ENCODE results near the gene CASKIN1. TPM values are rescaled to one million over a fixed set of nuclear protein-coding genes. Genes with fewer than 3 reads are reported as not detected.
A peak's percentile ranks its signal among the peaks of the same experiment; 100 is the strongest.

The CASKIN1 gene
- total RNA-seq, 1 donor from 2014 or later = 1.0 TPM

- Mint-ChIP-seq H3K4me3 (ENCODE audit: low read depth) (no peak overlapping the region), H3K27me3 (ENCODE audit: low read depth) (no peaks in the 10 kb centered on the region), H3K9me3 (no peaks in the 10 kb centered on the region), H3K4me1 (ENCODE audit: low read depth) (peaks cover 5% of the 10 kb centered on the region), H3K27ac (no peak overlapping the region), H3K36me3 (ENCODE audit: low read depth) (peaks cover 19% of the 10 kb centered on the region)
- DNase-seq (ENCODE audit: low spot score) = no peak
- intact Hi-C loops (cut with micrococcal nuclease) = no loop called here
Measured at GRCh38 chr16:2229632-2230250, 33.3 kb upstream of the CASKIN1 start.

DNA sequence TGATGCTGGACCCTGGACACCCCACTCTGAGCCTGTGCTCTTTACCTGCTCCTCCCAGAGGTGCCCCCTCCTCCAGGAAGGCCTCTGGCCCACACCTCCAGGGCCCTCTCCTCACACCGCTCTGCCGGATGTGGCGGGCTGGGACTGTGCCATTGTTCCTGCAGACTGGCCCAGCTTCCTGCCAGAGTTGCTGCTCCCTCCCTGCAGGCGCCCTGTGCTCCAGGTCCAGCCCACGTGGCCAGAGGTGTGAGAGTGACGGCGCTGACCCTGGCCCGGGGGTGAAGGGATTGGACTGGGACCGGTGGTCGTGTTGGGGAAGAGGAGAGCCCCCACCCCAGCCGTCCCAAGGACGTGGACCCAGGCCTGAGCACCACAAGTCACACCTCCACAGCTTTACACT, 32.7 kb upstream of the CASKIN1 start:
- intact Hi-C loops (cut with micrococcal nuclease) = no loop called here
- H3K27ac Mint-ChIP-seq = no peak overlapping the region
- no peaks in the 10 kb centered on the region for H3K27me3 Mint-ChIP-seq (ENCODE audit: low read depth)

DNA sequence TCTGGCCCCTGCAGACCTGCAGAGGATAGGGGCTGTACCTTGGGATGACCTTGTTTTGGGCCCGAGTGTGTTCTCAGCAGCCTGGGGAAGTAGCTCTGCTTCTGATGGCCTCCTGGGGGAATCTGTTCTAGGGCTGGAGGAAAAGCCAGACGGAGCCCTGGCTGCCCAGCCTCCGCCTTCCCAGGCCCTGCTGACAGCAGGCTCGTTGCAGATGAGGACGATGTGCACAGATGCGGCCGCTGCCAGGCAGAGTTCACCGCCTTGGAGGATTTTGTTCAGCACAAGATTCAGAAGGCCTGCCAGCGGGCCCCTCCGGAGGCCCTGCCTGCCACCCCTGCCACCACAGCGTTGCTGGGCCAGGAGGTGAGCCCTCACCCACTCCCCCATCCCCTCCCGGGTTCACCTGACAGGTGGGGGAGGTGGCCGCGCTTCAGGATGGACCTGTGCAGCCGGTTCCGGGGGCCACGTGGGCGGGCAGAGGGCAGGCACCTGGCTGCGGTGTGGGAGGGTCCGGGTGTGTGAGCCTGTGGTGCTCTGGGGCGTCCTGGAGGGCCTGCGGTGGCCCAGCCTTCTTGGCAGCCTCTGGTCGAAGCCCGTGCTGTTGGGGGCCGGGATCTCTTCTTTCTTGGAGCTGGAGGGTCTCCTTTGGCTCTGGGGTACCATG, 31.9 kb upstream of the CASKIN1 start:
- no peak overlapping the region for H3K27ac Mint-ChIP-seq
- peaks cover 8% of the 10 kb centered on the region for H3K4me1 Mint-ChIP-seq (ENCODE audit: low read depth)
- H3K9me3 Mint-ChIP-seq = no peaks in the 10 kb centered on the region
- no peak overlapping the region for H3K4me3 Mint-ChIP-seq (ENCODE audit: low read depth)
- peaks cover 17% of the 10 kb centered on the region for H3K36me3 Mint-ChIP-seq (ENCODE audit: low read depth)
- intact Hi-C loops (cut with micrococcal nuclease) = no loop called here
- DNase-seq (ENCODE audit: low spot score) = no peak
- no peaks in the 10 kb centered on the region for H3K27me3 Mint-ChIP-seq (ENCODE audit: low read depth)

More for the DNA sequence above, 32.7 kb upstream of the CASKIN1 start:
- no peak for DNase-seq (ENCODE audit: low spot score)
- H3K4me1 Mint-ChIP-seq (ENCODE audit: low read depth) = peaks cover 8% of the 10 kb centered on the region
- H3K9me3 Mint-ChIP-seq = no peaks in the 10 kb centered on the region
- peaks cover 17% of the 10 kb centered on the region for H3K36me3 Mint-ChIP-seq (ENCODE audit: low read depth)
- H3K4me3 Mint-ChIP-seq (ENCODE audit: low read depth) = no peak overlapping the region

GRCh38 chr16:2226918-2227317, 30.5 kb upstream of the CASKIN1 start:
- H3K4me1 Mint-ChIP-seq (ENCODE audit: low read depth) = peaks cover 8% of the 10 kb centered on the region
- H3K27ac Mint-ChIP-seq = no peak overlapping the region
- no peak overlapping the region for H3K4me3 Mint-ChIP-seq (ENCODE audit: low read depth)
- no peaks in the 10 kb centered on the region for H3K9me3 Mint-ChIP-seq
- peaks cover 17% of the 10 kb centered on the region for H3K36me3 Mint-ChIP-seq (ENCODE audit: low read depth)
- intact Hi-C loops (cut with micrococcal nuclease) = no loop called here
- H3K27me3 Mint-ChIP-seq (ENCODE audit: low read depth) = no peaks in the 10 kb centered on the region
- DNase-seq (ENCODE audit: low spot score) = no peak

GRCh38 chr16:2226245-2226793, 29.9 kb upstream of the CASKIN1 start:
- DNase-seq (ENCODE audit: low spot score) = no peak
- Mint-ChIP-seq H3K27ac (no peak overlapping the region), H3K9me3 (no peaks in the 10 kb centered on the region), H3K4me3 (ENCODE audit: low read depth) (peak overlapping the region; percentile 56), H3K4me1 (ENCODE audit: low read depth) (peaks cover 8% of the 10 kb centered on the region), H3K27me3 (ENCODE audit: low read depth) (no peaks in the 10 kb centered on the region), H3K36me3 (ENCODE audit: low read depth) (peaks cover 17% of the 10 kb centered on the region)
- intact Hi-C loops (cut with micrococcal nuclease) = no loop called here

DNA sequence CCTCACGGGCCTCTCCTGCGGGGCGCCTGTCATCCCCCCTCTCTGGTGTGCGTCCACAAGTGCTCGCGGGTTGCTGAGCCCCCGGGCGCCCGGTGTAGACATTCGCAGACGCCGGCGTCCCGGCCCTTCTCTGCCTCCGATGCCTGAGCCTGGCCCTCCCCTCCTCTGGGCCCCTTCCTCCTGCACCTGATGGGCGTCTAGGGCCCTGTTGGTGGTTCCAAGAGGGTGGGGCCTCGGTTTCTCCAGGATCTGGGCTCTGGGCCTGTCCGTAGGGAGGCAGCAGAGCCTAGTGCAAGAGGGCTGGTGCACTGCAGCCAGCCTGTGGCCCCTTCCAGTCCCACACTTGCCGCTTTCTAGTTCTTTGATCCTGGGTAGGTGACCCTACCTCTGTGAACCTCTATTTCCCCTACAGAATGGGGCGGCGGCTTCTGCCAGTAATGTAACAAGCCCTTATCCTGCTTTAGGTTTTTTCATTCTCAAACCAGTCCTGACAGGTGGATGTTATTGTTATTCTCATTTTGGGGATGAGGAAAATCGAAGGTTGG, 27.6 kb upstream of the CASKIN1 start:
- Mint-ChIP-seq H3K4me3 (ENCODE audit: low read depth) (peak overlapping the region; percentile 82), H3K36me3 (ENCODE audit: low read depth) (peaks cover 5% of the 10 kb centered on the region), H3K27ac (peak overlapping the region; percentile 68), H3K9me3 (no peaks in the 10 kb centered on the region), H3K4me1 (ENCODE audit: low read depth) (peaks cover 8% of the 10 kb centered on the region), H3K27me3 (ENCODE audit: low read depth) (no peaks in the 10 kb centered on the region)
- intact Hi-C loops (cut with micrococcal nuclease) = loop anchor here (1.0 to 2.0 kb wide), 4 partner anchors 9 to 289 kb away; partner anchors contain the start of genes ATP6V0C, MLST8 and RNPS1
- DNase-seq (ENCODE audit: low spot score) = peak; percentile 26

GRCh38 chr16:2223221-2223941, 27.0 kb upstream of the CASKIN1 start, which contains the start of gene E4F1:
Gene E4F1 (plus strand): TSS chr16:2223591. CDS start chr16:2223614, 23 bp downstream.
- peak; percentile 100 for DNase-seq (ENCODE audit: low spot score)
- H3K4me1 Mint-ChIP-seq (ENCODE audit: low read depth) = peaks cover 8% of the 10 kb centered on the region
- no peaks in the 10 kb centered on the region for H3K27me3 Mint-ChIP-seq (ENCODE audit: low read depth)
- intact Hi-C loops (cut with micrococcal nuclease) = loop anchor here (1.0 to 2.0 kb wide), 4 partner anchors 8 to 289 kb away; partner anchors contain the start of genes ATP6V0C, MLST8 and RNPS1
- H3K27ac Mint-ChIP-seq = peak within 1 kb of the TSS; percentile 75
- peaks cover 5% of the 10 kb centered on the region for H3K36me3 Mint-ChIP-seq (ENCODE audit: low read depth)
- H3K9me3 Mint-ChIP-seq = no peaks in the 10 kb centered on the region
- H3K4me3 Mint-ChIP-seq (ENCODE audit: low read depth) = peak within 1 kb of the TSS; percentile 82

DNA sequence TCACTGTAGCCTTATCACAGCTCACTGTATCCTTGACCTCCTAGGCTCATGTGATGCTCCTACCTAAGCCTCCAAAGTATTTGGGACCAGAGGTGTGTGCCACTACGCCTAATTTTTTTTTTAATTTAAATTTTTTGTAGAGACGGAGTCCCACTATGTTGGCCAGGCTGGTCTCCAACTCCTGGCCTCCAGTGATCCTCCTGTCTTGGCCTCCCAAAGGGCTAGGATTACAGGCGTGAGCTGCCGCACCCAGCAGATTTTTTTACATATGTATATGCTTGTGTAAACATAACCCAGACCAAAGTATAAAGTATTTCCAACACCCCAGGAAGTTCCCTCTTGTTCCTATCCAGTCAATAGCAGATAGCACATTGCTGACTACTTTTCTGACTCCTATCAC, 19.9 kb upstream of the CASKIN1 start:
- peak overlapping the region; percentile 89 for H3K4me3 Mint-ChIP-seq (ENCODE audit: low read depth)
- no peaks in the 10 kb centered on the region for H3K27me3 Mint-ChIP-seq (ENCODE audit: low read depth)
- intact Hi-C loops (cut with micrococcal nuclease) = no loop called here
- no peak for DNase-seq (ENCODE audit: low spot score)
- H3K27ac Mint-ChIP-seq = peak overlapping the region; percentile 63
- H3K4me1 Mint-ChIP-seq (ENCODE audit: low read depth) = peaks cover 16% of the 10 kb centered on the region
- no peaks in the 10 kb centered on the region for H3K9me3 Mint-ChIP-seq
- H3K36me3 Mint-ChIP-seq (ENCODE audit: low read depth) = peaks cover 21% of the 10 kb centered on the region

DNA sequence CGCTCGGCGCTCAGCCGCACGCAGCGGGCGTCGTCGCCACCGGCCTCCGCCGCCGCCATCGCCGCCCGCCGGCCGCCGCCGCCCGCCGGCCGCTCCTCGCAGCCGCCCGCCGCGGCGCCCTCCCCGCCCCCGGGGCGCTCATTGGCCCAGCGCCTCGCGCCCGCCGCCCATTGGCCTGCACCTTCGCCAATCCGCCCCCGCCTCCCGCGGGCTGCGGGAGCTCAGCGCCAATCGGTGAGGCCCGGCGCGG, 18.2 kb upstream of the CASKIN1 start, which contains the start of gene PGP:
Gene PGP, minus strand, starts transcription at position 122 of the 250 bp plus-strand sequence. Its CDS starts 63 bp downstream, at position 59.
- Mint-ChIP-seq H3K9me3 (no peaks in the 10 kb centered on the region), H3K4me1 (ENCODE audit: low read depth) (peaks cover 16% of the 10 kb centered on the region), H3K27ac (peak within 1 kb of the TSS; percentile 95), H3K27me3 (ENCODE audit: low read depth) (no peaks in the 10 kb centered on the region), H3K4me3 (ENCODE audit: low read depth) (peak within 1 kb of the TSS; percentile 89), H3K36me3 (ENCODE audit: low read depth) (peaks cover 21% of the 10 kb centered on the region)
- no peak for DNase-seq (ENCODE audit: low spot score)
- intact Hi-C loops (cut with micrococcal nuclease) = loop anchor here (2.0 kb wide), 1 partner anchor 60 kb away; the partner anchor contains the start of gene TRAF7

GRCh38 chr16:2213817-2214718, 17.7 kb upstream of the CASKIN1 start:
- Mint-ChIP-seq H3K4me1 (ENCODE audit: low read depth) (peaks cover 16% of the 10 kb centered on the region), H3K27ac (peak overlapping the region; percentile 51), H3K9me3 (no peaks in the 10 kb centered on the region), H3K4me3 (ENCODE audit: low read depth) (peak overlapping the region; percentile 80), H3K36me3 (ENCODE audit: low read depth) (peaks cover 21% of the 10 kb centered on the region), H3K27me3 (ENCODE audit: low read depth) (no peaks in the 10 kb centered on the region)
- intact Hi-C loops (cut with micrococcal nuclease) = loop anchor here (2.0 kb wide), 1 partner anchor 59 kb away; the partner anchor contains the start of gene TRAF7
- DNase-seq (ENCODE audit: low spot score) = no peak

DNA sequence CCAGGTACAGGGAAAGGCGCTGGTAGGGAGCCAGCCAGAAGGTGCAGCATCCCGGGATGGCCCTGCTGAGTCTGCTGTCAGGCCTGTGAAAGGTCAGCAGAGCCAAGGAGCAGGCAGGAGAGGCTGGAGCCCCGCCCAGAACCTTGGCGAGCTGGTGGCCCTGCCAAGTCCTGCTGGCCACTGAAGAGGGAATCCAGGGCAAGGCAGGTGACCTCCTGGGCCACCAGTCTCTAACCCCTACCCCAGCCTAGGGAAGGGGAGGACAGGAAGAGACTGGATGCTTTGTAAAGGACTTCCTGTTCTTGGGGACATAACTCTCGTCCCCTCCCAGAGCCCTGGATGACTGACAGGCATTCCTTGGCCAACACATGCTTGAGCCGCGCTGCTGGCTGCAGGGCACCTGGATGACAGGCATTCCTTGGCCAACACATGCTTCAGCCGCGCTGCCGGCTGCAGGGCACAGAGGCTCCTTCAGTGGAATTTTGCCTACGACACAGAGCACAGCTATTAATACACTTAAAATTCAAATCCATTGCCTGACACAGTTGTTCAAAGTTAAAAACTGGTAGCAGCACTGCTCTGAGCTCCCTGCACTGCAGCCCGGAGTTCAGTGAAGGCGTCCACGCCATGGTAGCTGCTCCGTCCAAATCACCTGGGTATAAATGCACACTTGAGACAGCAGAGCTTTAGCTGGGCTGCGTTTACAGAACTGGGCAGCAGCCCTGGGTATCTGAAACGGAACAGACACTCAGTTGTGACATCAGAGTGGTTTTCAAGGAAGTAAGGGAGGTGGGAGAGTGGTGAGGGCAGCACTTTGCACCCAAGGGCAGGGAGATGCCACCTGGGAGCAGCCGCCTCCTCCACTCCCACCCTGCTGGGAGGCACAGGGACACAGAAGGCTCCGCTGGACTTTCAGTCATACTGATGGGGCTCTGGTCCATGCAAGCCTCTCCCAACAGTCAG, 16.2 kb upstream of the CASKIN1 start:
- H3K36me3 Mint-ChIP-seq (ENCODE audit: low read depth) = peaks cover 34% of the 10 kb centered on the region
- H3K27ac Mint-ChIP-seq = peak overlapping the region; percentile 2
- DNase-seq (ENCODE audit: low spot score) = no peak
- peak overlapping the region; percentile 80 for H3K4me3 Mint-ChIP-seq (ENCODE audit: low read depth)
- no peaks in the 10 kb centered on the region for H3K27me3 Mint-ChIP-seq (ENCODE audit: low read depth)
- peaks cover 18% of the 10 kb centered on the region for H3K4me1 Mint-ChIP-seq (ENCODE audit: low read depth)
- intact Hi-C loops (cut with micrococcal nuclease) = no loop called here
- no peaks in the 10 kb centered on the region for H3K9me3 Mint-ChIP-seq

Measured in activated T-helper 2 cell treated with anti-CD3 and anti-CD28 coated beads, Interferon-gamma antibody, Interleukin-2, Interleukin-4, amounts not matched to agents 10 μg/mL and 5 μg/mL and 100 μg/mL, durations not matched to agents 14 hours and 24 hours and 36 hours (primary cell).